Epithelial cell of esophagus (primary cell): Measurements from ENCODE around the gene PRG3.
A peak's percentile ranks its signal among the peaks of the same experiment; 100 is the strongest.

Source experiments
- DNase-seq: peaks from one replicate; pipeline ENCODE4 v3.0.0; 2010; ENCODE audit warnings: low read depth
- H3K4me3 ChIP-seq: 2 replicates; pipeline ENCODE4 v1.5.1; 2011; ENCODE audit warnings: mild to moderate bottlenecking, low read length, control low read depth
- TF ChIP-seq, protein P1 (sequence below): IDR thresholded peaks from 2 replicates; pipeline ENCODE4 v1.5.1; 2011; ENCODE audit warnings: low read depth, mild to moderate bottlenecking, low read length, control low read depth, inconsistent platforms; ENCODE audit not compliant: insufficient read depth; ENCODE audit errors: missing control alignments

PRG3 gene

DNA sequence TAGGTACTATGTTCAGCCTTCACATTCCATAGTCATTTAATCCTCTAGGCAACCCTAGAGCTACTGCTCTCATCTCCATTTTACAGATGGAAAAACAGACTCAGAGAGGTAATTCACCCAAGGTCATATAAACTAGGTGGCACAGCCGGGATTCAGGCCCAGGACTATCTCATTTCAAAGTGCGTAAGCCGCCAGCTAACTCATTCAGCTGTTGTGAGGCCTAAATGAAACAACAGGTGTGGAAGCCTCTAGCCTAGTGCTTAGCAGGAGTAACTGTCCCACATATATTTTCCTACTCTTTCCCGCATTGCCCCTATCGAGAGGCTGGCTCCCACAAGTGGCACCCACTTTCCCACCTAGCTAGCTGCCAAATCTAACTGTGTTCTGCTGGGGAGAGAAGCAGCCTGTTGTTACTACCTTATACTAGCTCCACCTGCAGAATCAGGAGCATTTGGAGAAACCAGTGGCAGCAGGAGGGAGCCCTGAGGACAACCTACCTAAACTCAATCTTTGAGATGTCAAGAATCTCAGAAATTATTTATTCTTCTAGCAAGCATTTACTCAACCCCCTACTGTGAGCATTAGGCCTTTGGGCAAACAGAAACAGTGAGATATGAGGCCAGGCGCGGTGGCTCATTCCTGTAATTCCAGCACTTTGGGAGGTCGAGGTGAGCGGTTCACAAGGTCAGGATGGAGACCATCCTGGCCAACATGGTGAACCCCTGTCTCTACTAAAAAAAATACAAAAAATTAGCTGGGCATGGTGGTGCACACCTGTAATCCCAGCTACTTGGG, 20.9 kb downstream of the PRG3 start:
- TF ChIP-seq, protein P1, sequence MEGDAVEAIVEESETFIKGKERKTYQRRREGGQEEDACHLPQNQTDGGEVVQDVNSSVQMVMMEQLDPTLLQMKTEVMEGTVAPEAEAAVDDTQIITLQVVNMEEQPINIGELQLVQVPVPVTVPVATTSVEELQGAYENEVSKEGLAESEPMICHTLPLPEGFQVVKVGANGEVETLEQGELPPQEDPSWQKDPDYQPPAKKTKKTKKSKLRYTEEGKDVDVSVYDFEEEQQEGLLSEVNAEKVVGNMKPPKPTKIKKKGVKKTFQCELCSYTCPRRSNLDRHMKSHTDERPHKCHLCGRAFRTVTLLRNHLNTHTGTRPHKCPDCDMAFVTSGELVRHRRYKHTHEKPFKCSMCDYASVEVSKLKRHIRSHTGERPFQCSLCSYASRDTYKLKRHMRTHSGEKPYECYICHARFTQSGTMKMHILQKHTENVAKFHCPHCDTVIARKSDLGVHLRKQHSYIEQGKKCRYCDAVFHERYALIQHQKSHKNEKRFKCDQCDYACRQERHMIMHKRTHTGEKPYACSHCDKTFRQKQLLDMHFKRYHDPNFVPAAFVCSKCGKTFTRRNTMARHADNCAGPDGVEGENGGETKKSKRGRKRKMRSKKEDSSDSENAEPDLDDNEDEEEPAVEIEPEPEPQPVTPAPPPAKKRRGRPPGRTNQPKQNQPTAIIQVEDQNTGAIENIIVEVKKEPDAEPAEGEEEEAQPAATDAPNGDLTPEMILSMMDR, result no peak
- DNase-seq, result no peak
- H3K4me3 ChIP-seq, result no peak overlapping the region

DNA sequence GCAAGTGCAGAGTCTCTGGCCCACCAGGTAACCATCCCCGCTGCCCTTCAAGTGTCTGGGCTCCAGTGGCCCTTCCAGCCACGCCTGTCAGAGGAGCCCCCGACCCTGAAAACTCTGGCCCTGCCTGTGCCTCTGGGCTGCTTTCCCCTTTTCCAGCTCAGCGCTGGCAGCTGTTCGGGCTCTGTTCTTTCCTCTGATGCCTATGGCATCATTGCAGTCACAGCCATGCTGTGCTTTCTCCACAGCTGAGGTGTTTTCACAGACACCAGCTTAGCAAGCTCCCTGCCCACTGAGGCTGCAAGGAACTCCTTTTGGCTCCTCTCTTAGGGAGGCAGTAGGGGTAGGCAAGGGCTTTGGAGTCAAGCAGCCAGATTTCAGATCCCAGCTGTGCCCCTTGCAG, 21.6 kb downstream of the PRG3 start:
- no peak overlapping the region for H3K4me3 ChIP-seq
- TF ChIP-seq, protein P1, result no peak
- DNase-seq, result no peak

- DNase-seq, result no peak
- TF ChIP-seq, protein P1, result no peak
- no peak overlapping the region for H3K4me3 ChIP-seq
These were observed 22.0 kb downstream of the PRG3 start for GRCh38 chr11:57358991-57359390.

DNA sequence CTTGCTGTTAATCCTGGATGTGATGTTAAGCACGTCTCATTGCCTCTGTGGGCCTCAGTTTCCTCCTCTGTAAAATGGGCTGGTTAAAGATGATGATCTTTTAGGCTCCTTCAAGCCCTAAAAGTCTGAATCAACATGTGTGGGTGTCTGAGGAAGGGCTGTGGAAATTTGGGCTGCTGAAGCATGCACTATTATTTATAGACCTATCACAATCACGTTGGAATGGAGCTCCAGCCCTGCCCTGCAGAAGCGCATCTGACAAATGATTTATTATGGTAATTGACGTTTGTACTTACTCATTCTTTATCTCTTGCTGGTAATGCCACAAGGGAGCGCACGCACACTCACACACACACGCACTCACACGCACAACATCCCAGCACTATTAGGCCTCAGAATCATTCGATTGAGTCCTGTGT, 22.4 kb downstream of the PRG3 start:
- TF ChIP-seq, protein P1, result no peak
- peak; percentile 14 for DNase-seq
- no peak overlapping the region for H3K4me3 ChIP-seq

DNA sequence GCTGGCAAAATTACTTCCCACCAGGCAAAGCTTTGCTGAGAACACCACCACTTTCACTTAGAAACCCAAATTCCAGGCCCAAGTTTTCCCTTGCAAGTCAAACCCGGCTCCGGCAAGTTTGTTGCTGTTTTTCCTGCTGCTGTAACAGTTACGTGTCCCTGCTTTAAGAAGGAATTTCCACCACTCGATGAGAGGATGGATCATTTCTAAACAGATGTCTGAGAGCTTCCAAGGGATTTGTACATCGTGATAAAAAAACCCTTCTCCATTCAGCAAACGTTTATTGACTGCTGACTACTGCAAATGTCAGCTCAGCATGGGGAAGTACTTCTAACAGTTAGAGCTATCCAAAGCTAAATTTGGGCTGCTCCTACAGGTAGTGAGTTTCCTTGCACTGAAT, 23.1 kb downstream of the PRG3 start:
- H3K4me3 ChIP-seq, result no peak overlapping the region
- TF ChIP-seq, protein P1, result no peak
- DNase-seq, result no peak

DNA sequence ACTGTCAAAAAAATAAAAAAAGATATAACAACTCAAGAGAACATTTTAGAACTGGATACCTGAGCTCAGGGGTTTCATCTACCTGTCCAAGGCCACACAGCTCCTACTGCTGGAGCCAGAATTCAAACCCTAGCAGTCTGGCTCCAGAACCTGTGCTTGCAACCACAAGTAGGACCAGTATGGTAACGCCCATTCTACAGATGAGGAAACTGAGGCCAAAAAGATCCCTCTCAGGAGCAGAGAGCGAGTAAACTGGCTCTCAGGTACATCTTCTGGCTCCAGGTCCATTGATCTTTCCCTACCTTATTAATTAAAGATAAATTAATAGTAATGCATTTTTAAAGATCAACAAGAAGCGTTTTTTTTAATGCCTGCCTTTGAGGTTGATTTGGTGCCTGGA, 23.6 kb downstream of the PRG3 start:
- no peak overlapping the region for H3K4me3 ChIP-seq
- TF ChIP-seq, protein P1, result no peak
- no peak for DNase-seq

DNA sequence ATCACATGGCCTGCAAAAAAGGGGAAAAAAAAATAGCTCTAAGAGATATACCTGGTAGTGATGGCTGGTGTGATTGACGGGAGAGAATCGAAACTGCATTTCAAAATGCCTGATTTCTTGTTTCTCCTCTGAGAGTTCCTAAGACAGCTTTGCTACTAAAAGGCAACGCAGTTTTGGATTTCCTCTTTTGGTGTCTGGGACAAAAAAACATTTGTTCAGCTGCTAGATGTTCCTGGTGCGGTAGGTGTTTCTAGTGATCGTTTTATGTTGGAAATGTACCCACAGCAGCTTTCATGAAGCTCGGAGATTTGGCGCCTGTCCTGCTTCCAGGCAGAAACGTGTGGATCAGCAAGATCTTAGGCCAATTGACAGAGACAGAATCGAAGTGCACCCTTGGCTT, 24.7 kb downstream of the PRG3 start:
- no peak for DNase-seq
- TF ChIP-seq, protein P1, result no peak
- H3K4me3 ChIP-seq, result no peak overlapping the region
